ENCODE measurements around the gene PRKAA2. TPM values are rescaled to one million over a fixed set of nuclear protein-coding genes. Genes with fewer than 3 reads are reported as not detected.

The PRKAA2 gene
- polyA plus RNA-seq, 2 of the 4 experiments (the other 2 are of a cell fraction) = 3.8 to 8.8 TPM

GRCh38 chr1:56634981-56635380 lies 10.1 kb upstream of the PRKAA2 start (continued):
- no peak for TF ChIP-seq CHD4 (IDR thresholded peaks at IDR 0.05; ENCODE audit: borderline replicate concordance)
- no peak for TF ChIP-seq HOXB13 (CRISPR knock-in tag; IDR thresholded peaks at IDR 0.05; ENCODE audit: low read depth)
- TF ChIP-seq ATOH8 (CRISPR knock-in tag; IDR thresholded peaks at IDR 0.05; ENCODE audit: low read depth) = no peak
- TF ChIP-seq RFX5 (IDR thresholded peaks at IDR 0.05) = no peak

DNA sequence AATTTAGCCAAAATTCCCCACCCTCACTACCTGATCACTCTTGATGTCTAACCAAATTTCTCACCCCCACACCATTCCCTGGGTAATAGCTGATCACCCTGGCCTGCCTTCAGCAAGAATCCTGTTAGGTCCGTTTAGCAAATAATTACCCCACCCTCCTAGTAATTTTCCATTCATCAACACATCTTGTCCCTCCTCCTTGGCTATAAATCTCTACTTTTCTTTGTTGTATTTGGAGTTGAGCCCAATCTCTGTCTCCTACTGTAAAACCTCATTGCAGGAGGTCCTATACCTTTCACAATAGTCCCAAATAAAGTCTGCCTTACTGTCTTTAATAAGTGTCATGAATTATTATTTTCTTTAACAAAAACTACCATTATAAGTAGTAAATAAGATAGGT lies 6.9 kb upstream of the PRKAA2 start:
- no peak for DNase-seq (ENCODE audit: low read depth in 1 of 2, low spot score in 1 of 2)

GRCh38 chr1:56639211-56639610 lies 5.9 kb upstream of the PRKAA2 start:
- no peak overlapping the region for H3K4me3 ChIP-seq
- no peak for ATAC-seq
- no peak overlapping the region for H3K27ac ChIP-seq
- ChIA-PET POLR2A (no interaction called here), CTCF (no interaction called here)
- no peak for DNase-seq (ENCODE audit: low read depth in 1 of 2, low spot score in 1 of 2)
- H3K4me1 ChIP-seq = peaks cover 27% of the 10 kb centered on the region
- 10% methylated on average over 2 of the region's 2 CpGs for WGBS (ENCODE audit: missing lambda C conversion rate)
- no peak for FAIRE-seq
- H3K9me3 ChIP-seq = no peaks in the 10 kb centered on the region
- TF ChIP-seq EP300 (IDR thresholded peaks at IDR 0.05) (no peak), ZC3H11A (IDR thresholded peaks at IDR 0.05) (no peak), ZNF302 (CRISPR knock-in tag; IDR thresholded peaks at IDR 0.05) (no peak), RAD21 (conservative IDR thresholded peaks at IDR 0.05 in 1 of 2, IDR thresholded peaks at IDR 0.05 in 1 of 2) (no peak), CEBPB (IDR thresholded peaks at IDR 0.05) (no peak), ZSCAN20 (CRISPR knock-in tag; IDR thresholded peaks at IDR 0.05) (no peak), BHLHE40 (IDR thresholded peaks at IDR 0.05; ENCODE audit: low read depth, low read length) (no peak), ZFP36 (IDR thresholded peaks at IDR 0.05; ENCODE audit: borderline replicate concordance, partially characterized antibody) (no peak), CBX8 (IDR thresholded peaks at IDR 0.05) (no peak), JUN (IDR thresholded peaks at IDR 0.05) (no peak), NR3C1 (IDR thresholded peaks at IDR 0.05) (no peak)
- TF ChIP-seq, protein P1, sequence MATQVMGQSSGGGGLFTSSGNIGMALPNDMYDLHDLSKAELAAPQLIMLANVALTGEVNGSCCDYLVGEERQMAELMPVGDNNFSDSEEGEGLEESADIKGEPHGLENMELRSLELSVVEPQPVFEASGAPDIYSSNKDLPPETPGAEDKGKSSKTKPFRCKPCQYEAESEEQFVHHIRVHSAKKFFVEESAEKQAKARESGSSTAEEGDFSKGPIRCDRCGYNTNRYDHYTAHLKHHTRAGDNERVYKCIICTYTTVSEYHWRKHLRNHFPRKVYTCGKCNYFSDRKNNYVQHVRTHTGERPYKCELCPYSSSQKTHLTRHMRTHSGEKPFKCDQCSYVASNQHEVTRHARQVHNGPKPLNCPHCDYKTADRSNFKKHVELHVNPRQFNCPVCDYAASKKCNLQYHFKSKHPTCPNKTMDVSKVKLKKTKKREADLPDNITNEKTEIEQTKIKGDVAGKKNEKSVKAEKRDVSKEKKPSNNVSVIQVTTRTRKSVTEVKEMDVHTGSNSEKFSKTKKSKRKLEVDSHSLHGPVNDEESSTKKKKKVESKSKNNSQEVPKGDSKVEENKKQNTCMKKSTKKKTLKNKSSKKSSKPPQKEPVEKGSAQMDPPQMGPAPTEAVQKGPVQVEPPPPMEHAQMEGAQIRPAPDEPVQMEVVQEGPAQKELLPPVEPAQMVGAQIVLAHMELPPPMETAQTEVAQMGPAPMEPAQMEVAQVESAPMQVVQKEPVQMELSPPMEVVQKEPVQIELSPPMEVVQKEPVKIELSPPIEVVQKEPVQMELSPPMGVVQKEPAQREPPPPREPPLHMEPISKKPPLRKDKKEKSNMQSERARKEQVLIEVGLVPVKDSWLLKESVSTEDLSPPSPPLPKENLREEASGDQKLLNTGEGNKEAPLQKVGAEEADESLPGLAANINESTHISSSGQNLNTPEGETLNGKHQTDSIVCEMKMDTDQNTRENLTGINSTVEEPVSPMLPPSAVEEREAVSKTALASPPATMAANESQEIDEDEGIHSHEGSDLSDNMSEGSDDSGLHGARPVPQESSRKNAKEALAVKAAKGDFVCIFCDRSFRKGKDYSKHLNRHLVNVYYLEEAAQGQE (IDR thresholded peaks at IDR 0.05) = no peak
- H3K4me2 ChIP-seq = no peak overlapping the region; the same call in 2 of the 3 replicates

More for the DNA sequence above, 6.9 kb upstream of the PRKAA2 start:
- POLR2A ChIA-PET = no interaction called here
- 30% methylated on average over 1 of the region's 1 CpG for WGBS (ENCODE audit: missing lambda C conversion rate)
- CTCF ChIA-PET = interaction anchor here (0.6 to 1.0 kb wide), 2 partner anchors 17 to 1354 kb away, joined by 3 read pairs; no protein-coding TSS in a partner anchor
- Histone ChIP-seq H3K9me3 (no peaks in the 10 kb centered on the region), H3K27ac (no peak overlapping the region), H3K4me1 (peaks cover 17% of the 10 kb centered on the region; the same call in 2 of the 3 replicates), H3K4me3 (no peak overlapping the region), H3K4me2 (no peak overlapping the region)
- TF ChIP-seq HOXA7 (CRISPR knock-in tag; IDR thresholded peaks at IDR 0.05) (no peak), SREBF2 (IDR thresholded peaks at IDR 0.05) (no peak), NR3C1 (IDR thresholded peaks at IDR 0.05) (no peak), POLR2AphosphoS2 (conservative IDR thresholded peaks at IDR 0.05; ENCODE audit: low read length) (no peak), RNF2 (IDR thresholded peaks at IDR 0.05; ENCODE audit: borderline replicate concordance, low read depth) (no peak), GATA3 (IDR thresholded peaks at IDR 0.05; ENCODE audit: borderline replicate concordance) (no peak), ZFP36 (IDR thresholded peaks at IDR 0.05; ENCODE audit: borderline replicate concordance, partially characterized antibody) (no peak), ZNF302 (CRISPR knock-in tag; IDR thresholded peaks at IDR 0.05) (no peak)
- ATAC-seq (no peak), FAIRE-seq (no peak)
